GM03348 (cell line): ENCODE data around the gene NUMB.

Source experiments
- DNase-seq: peaks from one replicate; pipeline ENCODE4 v3.0.0; 2012; ENCODE audit warnings: low spot score

NUMB gene

GRCh38 chr14:73261075-73261474 is 197.3 kb downstream of the NUMB start:
- DNase-seq: no peak

GRCh38 chr14:73260574-73260973 is 197.8 kb downstream of the NUMB start:
- no peak for DNase-seq

GRCh38 chr14:73259837-73260236 is 198.5 kb downstream of the NUMB start:
- DNase-seq: no peak

- no peak for DNase-seq
Measured at GRCh38 chr14:73258845-73259611, 199.3 kb downstream of the NUMB start.

- DNase-seq: no peak
Measured at GRCh38 chr14:73258076-73258475, 200.3 kb downstream of the NUMB start.

GRCh38 chr14:73255693-73256225 is 202.6 kb downstream of the NUMB start:
- DNase-seq: no peak

GRCh38 chr14:73255005-73255400 is 203.3 kb downstream of the NUMB start:
- DNase-seq: no peak

GRCh38 chr14:73254247-73255004 is 203.9 kb downstream of the NUMB start:
- no peak for DNase-seq

GRCh38 chr14:73253721-73254120 is 204.6 kb downstream of the NUMB start:
- no peak for DNase-seq

- no peak for DNase-seq
Measured at GRCh38 chr14:73253323-73253610, 205.1 kb downstream of the NUMB start.

- no peak for DNase-seq
Measured at GRCh38 chr14:73252491-73253322, 205.6 kb downstream of the NUMB start.

- DNase-seq: no peak
Measured at GRCh38 chr14:73251516-73252215, 206.7 kb downstream of the NUMB start.

GRCh38 chr14:73250781-73251500 is 207.4 kb downstream of the NUMB start:
- DNase-seq: no peak

GRCh38 chr14:73250317-73250713 is 208.0 kb downstream of the NUMB start:
- DNase-seq: no peak

- no peak for DNase-seq
Measured at GRCh38 chr14:73249564-73250316, 208.6 kb downstream of the NUMB start.

GRCh38 chr14:73249108-73249507 is 209.2 kb downstream of the NUMB start:
- DNase-seq: no peak

GRCh38 chr14:73248108-73248868 is 210.1 kb downstream of the NUMB start:
- no peak for DNase-seq

GRCh38 chr14:73246387-73247150 is 211.8 kb downstream of the NUMB start:
- no peak for DNase-seq
